ENCODE results near the gene C14orf93. TPM values are rescaled to one million over a fixed set of nuclear protein-coding genes. Genes with fewer than 3 reads are reported as not detected.

Gene C14orf93, protein sequence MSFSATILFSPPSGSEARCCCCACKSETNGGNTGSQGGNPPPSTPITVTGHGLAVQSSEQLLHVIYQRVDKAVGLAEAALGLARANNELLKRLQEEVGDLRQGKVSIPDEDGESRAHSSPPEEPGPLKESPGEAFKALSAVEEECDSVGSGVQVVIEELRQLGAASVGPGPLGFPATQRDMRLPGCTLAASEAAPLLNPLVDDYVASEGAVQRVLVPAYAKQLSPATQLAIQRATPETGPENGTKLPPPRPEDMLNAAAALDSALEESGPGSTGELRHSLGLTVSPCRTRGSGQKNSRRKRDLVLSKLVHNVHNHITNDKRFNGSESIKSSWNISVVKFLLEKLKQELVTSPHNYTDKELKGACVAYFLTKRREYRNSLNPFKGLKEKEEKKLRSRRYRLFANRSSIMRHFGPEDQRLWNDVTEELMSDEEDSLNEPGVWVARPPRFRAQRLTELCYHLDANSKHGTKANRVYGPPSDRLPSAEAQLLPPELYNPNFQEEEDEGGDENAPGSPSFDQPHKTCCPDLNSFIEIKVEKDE
- 10 to 100 TPM in 1 of 3 donors, 1 to 10 TPM in 2; 4.8 to 13.5 (median 6.2) TPM for polyA plus RNA-seq

DNA sequence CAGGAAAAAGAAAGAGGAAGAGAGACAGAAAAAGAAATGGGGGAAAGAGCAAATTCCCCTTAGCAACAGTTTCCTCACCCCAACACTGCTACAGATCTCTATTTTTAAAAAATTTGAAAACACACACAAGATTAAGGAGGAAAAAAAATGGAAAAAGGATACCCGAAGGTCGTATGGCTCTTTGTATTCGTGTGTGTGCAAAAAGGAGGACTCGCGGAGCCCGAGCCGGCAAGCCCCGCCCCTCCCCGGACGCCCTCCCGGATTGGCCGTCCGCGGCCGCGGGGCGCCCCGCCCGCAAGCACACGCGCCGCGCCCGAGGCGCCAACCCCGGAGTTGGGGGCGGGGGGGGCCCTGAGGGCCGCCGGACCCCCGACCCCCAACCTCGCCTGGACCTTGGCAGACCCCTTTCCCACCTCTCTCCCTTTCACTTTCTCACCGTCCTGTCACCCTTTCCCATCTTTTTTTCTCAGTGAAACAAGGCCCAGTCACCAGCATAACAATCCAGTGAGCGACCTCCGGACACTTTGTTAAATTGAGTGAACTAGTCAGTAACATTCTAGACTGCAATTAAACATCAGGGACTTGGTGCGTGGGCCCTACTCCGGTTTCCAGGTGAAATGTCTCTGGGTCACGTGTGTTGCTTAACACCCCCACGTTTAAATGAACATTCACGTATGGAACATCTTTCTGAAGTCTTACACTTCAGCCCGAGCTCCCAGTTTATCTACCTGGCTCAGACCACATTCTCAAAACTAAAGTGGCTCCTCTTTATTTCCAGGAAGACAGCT is at the start of gene C14orf93:
Gene C14orf93 (minus strand): TSS at position 205 of the 788 bp plus-strand sequence. CDS start 11,120 bp downstream, outside the sequence.
- no peak within 1 kb of the TSS for H3K27ac ChIP-seq (ENCODE audit: low read depth, low read length)
- WGBS, 3 donors = 1 to 3% (median 1%) methylated on average over 40 of the region's 40 CpGs

DNA sequence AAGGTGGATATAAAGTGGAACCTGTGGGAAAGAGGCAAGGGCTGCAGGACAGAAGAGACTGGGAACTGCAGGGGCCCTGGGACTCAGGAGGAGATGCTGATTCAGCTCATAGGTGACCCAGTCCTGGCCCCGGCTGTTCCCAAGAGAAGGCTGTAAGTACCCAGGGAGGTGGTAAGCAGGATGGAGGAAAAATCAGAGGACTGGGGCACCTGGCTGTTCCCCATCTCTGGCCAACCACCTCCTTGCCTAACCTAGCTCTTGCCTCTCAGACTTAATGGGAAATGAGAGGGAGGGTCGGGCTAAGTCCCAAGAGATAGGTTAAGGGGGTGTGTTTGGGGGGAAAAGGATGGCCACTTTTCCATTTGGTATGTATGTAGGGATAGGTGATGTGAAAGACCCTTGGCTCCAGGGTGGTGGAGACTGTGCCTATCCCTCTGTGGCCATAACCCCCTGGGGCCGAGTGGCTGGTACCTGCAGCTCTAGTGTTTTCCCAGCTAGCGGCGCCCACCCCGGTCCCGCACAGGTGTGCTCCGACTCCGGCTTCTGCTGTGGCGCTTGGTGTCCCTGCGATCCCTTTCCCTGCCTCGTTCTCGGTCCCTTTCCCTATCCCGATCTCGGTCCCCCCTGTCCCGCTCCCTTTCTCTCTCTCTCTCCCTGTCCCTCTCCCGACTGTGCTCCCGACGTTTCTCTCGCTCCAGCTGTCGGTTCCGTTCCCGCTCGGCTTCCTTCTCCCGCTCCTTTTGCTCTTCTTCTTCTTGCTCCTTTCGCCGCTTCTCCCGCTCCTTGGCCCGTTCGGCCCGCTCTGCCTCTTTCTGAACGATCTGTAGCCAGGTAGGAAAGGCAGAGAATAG is 48.9 kb upstream of the C14orf93 start:
- WGBS, 3 donors = 88 to 92% (median 89%) methylated on average over 29 to 32 of the region's 32 CpGs
- no peak overlapping the region for H3K27ac ChIP-seq (ENCODE audit: low read depth, low read length)

DNA sequence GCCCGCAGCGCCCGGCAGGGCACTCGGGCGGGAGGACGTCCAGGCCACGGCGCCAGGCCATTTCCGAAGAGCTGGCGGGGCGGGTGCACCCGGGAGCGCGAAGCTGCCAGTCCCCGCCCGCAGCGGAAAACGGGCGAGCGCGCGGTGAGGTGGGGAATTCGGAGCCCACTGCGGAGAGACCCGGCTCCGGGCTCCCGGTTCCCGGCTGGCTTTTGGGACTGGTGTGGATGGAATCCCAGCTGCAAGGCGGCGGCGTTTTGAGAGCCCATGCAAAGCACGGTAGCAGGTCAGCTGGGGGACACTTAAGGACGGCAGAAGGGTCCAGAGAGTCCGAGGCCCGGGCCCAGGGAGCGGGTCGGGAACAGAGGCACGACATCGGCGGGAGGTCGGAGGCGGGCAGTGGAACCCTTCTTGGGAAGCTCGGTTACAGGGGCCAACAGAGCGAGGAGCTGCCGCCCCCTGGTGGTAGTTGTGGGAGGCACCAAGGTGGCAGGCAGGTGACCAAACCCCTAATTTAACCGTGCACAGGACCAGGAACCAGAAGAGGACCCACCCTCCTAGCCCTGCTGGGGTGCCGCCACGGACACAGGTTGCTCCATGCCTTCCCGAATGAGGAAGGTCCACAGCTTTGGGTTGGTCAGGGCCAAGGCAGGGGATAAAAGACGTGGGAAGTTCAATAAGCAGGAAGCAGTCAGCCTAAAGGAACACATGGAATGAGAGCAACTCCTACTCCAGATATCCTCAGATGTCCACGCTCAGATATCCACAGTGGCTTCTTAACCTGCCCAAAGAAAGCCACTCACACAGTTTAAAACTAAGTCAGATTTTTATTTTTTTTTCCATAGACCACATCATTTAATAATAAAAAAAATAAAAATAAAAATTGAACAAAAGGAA is 48.1 kb upstream of the C14orf93 start:
- WGBS, 3 donors = 1 to 2% (median 2%) methylated on average over 50 to 51 of the region's 51 CpGs

GRCh38 chr14:23056956-23057756 is 47.2 kb upstream of the C14orf93 start, which contains the start of gene CDH24:
CDH24 (minus strand) TSS chr14:23057520; CDS start chr14:23055733, 1,787 bp downstream.
- no peak within 1 kb of the TSS for H3K27ac ChIP-seq (ENCODE audit: low read depth, low read length)
- WGBS, 3 donors = 2 to 5% (median 4%) methylated on average over 32 to 73 of the region's 73 CpGs

More for the DNA sequence above, 48.1 kb upstream of the C14orf93 start:
- no peak overlapping the region for H3K27ac ChIP-seq (ENCODE audit: low read depth, low read length)

DNA sequence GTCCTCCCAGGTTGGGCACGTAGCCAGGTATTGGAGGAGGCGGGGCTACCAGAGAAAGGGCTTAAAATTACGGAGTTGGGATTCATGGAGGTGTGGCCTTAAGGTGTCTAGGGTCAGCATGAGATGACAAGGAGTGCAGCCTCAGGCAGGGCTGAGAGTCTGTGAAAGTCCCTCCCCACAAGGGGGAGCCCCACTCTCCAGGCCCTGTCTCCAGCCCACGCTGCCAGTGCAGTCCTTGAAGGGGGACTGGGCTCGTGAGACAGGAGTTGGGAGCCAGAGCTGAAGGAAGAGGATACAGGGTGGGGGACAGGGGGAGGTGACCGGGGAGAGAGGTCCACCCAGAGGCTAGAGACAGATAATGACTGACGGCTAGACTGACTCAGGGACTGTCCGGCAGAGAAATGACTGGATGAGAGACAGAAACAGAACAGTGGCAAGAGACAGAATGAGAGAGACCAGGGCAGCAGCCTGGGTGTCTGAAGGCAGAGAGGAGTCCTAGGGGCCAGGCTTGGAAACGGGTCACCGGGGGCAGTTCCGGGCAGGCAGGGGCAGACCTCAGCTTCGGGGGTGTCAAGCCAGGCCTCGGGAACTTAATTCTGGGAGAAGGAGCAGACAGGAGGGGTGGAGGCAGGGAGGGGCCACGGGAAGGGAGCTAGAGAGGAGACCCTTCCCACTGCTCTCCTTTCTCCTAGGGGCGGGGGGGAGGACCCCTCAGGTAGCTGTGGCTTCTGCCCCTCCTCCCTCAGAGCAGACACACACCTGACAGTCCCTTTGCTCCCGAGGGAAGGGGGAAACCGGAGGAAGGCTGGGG is 46.4 kb upstream of the C14orf93 start:
- H3K27ac ChIP-seq (ENCODE audit: low read depth, low read length) = no peak overlapping the region
- WGBS, 3 donors = 5 to 13% (median 9%) methylated on average over 16 to 17 of the region's 17 CpGs

- WGBS, 3 donors = 62 to 82% (median 74%) methylated on average over 6 of the region's 6 CpGs
- no peak overlapping the region for H3K27ac ChIP-seq (ENCODE audit: low read depth, low read length)
These were observed 45.7 kb upstream of the C14orf93 start for GRCh38 chr14:23055621-23056144.

DNA sequence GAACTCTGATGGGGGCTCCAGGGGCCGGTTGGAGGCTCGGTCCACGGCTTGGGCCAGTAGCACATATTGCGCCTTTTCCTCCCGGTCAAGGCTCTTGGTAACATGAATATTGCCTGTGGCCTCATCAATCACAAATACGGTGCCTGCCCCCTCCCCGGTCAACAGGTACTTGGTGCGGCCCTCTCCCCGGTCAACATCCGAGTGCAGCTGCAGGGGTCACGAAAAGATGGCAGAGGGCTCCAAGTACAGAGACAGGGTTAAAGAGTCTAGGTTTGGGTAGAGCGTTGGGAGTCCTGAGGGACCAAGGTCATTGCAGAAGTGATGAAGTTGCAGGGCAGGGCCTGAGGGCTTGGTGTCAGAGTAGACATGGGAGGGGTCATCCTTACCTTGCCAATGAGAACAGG is 45.2 kb upstream of the C14orf93 start:
- H3K27ac ChIP-seq (ENCODE audit: low read depth, low read length) = no peak overlapping the region
- 93 to 96% (median 96%) methylated on average over 12 of the region's 12 CpGs for WGBS, 3 donors

- 75 to 80% (median 76%) methylated on average over 17 of the region's 17 CpGs for WGBS, 3 donors
- no peak overlapping the region for H3K27ac ChIP-seq (ENCODE audit: low read depth, low read length)
These were observed 44.3 kb upstream of the C14orf93 start for GRCh38 chr14:23054000-23054811.

GRCh38 chr14:23053426-23053825 is 43.5 kb upstream of the C14orf93 start:
- 95 to 97% (median 96%) methylated on average over 8 to 10 of the region's 10 CpGs for WGBS, 3 donors
- H3K27ac ChIP-seq (ENCODE audit: low read depth, low read length) = no peak overlapping the region

- no peak overlapping the region for H3K27ac ChIP-seq (ENCODE audit: low read depth, low read length)
- 64 to 92% (median 83%) methylated on average over 3 of the region's 3 CpGs for WGBS, 3 donors
These were observed 42.7 kb upstream of the C14orf93 start for GRCh38 chr14:23052671-23053070.

GRCh38 chr14:23052182-23052623 is 42.3 kb upstream of the C14orf93 start:
- WGBS, 3 donors = 75 to 90% (median 76%) methylated on average over 14 of the region's 14 CpGs
- H3K27ac ChIP-seq (ENCODE audit: low read depth, low read length) = no peak overlapping the region

DNA sequence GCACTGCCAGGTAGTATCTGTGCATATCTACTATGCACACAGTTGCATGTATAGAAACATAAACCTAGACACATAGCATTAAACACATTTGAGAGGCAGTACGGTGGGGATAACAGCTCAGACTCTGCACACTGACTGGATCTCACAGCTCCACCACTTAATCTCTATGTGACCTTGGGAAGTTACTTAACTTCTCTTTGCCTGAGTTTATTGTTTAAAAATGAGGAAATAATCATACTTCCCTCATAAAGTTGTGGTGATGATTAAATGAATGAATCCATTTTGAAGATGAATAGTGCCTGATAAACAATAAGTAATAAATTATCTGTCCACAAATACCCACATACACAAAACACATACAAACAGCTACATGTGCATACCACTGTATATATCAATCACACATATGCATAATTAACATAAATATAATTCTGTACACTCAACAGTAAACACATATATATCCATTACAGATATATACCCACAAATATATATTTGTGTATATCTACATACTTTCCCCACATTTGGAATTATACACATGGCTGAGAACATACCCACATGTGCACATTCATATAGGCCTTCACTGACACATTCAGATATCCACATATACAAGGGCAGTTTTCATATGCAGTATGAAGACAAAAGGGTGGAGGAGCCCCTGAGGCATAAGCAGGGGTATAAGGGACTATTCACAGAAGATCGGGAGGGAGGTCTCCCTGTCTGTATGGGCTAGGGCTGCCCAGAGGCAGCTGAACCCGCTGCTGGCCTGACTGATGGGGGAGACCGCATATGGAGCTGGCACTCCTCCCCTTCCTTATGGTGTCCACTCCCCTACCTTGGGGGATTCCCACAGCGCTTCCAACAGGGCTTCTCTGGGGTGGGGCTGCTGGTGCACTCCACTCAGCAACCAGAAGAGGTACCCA is 41.5 kb upstream of the C14orf93 start:
- H3K27ac ChIP-seq (ENCODE audit: low read depth, low read length) = no peak overlapping the region
- 80 to 84% (median 80%) methylated on average over 5 of the region's 5 CpGs for WGBS, 3 donors

GRCh38 chr14:23049011-23049410 is 39.1 kb upstream of the C14orf93 start:
- H3K27ac ChIP-seq (ENCODE audit: low read depth, low read length) = no peak overlapping the region
- WGBS, 3 donors = 97 to 99% (median 98%) methylated on average over 9 of the region's 9 CpGs
